Activated CD4-positive, CD25-positive, alpha-beta regulatory T cell treated with anti-CD3 and anti-CD28 coated beads, Interleukin-2, amount 50 U/mL, for 16 hours (primary cell): ENCODE measurements around the gene EVA1C.
"Not testable (repeated sequence)": the region's sequence is repeated elsewhere in the genome, so short reads cannot be mapped to it uniquely, and the experiment has no call there.

Experiments
- DNase-seq: peaks from one replicate; pipeline ENCODE4 v3.0.0-alpha.2; 2020; ENCODE audit warnings: low read depth, low spot score

The EVA1C gene, protein sequence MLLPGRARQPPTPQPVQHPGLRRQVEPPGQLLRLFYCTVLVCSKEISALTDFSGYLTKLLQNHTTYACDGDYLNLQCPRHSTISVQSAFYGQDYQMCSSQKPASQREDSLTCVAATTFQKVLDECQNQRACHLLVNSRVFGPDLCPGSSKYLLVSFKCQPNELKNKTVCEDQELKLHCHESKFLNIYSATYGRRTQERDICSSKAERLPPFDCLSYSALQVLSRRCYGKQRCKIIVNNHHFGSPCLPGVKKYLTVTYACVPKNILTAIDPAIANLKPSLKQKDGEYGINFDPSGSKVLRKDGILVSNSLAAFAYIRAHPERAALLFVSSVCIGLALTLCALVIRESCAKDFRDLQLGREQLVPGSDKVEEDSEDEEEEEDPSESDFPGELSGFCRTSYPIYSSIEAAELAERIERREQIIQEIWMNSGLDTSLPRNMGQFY

DNA sequence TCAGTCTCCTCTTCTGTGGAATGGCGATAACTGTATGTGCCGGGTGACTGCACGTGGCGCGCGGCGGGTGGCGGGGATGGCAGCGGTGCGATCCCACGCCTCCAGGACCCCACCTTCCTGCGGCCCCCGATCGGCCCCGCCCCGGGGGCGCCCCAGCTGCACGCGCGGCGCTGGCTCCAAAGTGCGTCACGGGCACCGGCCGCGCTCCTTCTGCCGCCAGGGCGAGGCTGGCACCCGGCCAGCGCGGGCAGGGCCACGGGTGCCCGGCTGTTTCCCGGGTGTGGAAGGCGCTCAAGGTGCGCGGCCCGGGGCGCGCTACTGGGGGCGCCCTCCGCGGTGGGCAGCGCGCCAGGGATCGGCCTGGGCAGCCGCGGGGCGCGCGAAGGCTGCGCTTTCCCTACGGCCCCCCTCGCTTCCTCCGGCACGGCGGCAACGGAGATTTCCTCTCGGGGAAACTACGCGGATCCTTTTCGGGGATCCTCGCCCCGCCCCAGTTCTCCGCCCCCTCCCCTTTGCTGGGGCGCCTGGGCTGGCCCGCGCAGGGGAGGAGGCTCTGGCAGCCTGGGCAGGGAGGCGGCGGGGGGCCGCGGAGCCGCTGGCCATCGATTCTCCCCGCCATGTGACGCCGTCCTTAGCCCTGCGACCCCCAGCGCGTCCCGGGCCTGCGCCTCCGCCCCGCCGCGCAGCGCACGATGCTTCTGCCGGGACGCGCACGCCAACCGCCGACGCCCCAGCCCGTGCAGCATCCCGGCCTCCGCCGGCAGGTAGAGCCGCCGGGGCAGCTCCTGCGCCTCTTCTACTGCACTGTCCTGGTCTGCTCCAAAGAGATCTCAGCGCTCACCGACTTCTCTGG, at the start of gene EVA1C:
TSS of gene EVA1C (plus strand) at position 545 of the 853 bp plus-strand sequence. CDS start at position 693, 148 bp downstream.
- no peak for DNase-seq

- no peak for DNase-seq
Observed at GRCh38 chr21:32364387-32364786, 48.1 kb upstream of the EVA1C start.

GRCh38 chr21:32364796-32365195, 47.7 kb upstream of the EVA1C start:
- DNase-seq = no peak

- no peak for DNase-seq
Observed at GRCh38 chr21:32366191-32366590, 46.3 kb upstream of the EVA1C start.

GRCh38 chr21:32367158-32367557, 45.3 kb upstream of the EVA1C start:
- no peak for DNase-seq

- no peak for DNase-seq
Observed at GRCh38 chr21:32368386-32368785, 44.1 kb upstream of the EVA1C start.

- not testable (repeated sequence) for DNase-seq
Observed at GRCh38 chr21:32368961-32369360, 43.5 kb upstream of the EVA1C start.

GRCh38 chr21:32370998-32371766, 41.3 kb upstream of the EVA1C start:
- no peak for DNase-seq

DNA sequence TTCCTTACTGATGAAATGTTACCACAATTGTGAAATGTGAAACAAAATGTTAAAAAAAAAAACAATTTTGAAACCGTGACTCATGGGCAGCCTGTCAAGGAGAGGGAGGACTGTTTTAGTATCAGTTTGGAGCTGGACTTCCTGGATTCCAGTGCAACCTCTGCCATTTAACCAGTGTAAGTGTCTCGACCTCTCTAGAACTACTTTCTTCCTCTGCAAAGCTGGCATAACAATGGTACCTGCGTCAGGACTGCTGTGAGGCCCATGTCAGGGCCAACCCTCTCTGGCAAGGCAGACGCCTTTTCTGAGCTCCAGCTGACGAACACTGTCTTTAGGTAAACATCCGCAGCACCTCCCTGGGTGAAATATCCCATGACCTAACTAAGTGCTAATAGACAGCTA, 40.6 kb upstream of the EVA1C start:
- DNase-seq = no peak

DNA sequence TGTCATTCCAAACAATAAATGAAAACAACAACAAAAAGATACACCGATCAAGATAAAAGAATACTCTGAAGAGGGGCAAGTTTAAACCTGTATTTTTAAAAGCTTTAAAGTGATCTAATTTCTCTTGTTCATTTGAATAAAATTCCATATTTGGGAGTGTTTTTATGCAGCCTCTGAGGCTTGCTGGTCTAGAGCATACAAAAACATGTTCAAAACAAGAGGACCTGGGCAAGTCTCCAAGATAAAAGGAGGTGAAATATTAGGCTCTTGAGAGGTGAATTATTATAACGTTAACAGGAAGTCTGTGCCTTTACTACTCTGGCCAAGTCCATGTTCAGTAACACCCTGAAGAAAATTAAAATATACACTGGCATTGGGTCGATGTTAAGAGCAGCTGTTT, 39.8 kb upstream of the EVA1C start:
- no peak for DNase-seq

DNA sequence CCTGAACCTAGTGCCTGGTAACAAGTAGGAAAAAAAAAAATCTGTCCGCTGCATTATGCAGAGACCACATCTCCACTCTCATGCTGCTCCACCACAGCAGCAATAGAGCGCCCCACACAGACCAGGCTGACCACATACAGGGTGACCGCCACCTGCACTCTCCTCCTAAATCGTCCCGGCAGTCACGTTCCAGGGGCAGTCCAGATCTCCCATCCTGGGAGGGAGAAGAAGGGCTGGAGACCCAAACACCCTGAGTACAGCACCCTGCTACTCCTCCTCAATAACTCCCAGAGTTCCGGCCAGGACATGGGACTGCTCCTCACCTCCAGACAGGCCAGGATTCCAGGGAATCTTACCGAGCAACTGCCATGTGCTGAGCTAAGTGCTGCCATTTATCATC, 35.0 kb upstream of the EVA1C start:
- no peak for DNase-seq

- DNase-seq = no peak
Observed at GRCh38 chr21:32377991-32378390, 34.5 kb upstream of the EVA1C start.

DNA sequence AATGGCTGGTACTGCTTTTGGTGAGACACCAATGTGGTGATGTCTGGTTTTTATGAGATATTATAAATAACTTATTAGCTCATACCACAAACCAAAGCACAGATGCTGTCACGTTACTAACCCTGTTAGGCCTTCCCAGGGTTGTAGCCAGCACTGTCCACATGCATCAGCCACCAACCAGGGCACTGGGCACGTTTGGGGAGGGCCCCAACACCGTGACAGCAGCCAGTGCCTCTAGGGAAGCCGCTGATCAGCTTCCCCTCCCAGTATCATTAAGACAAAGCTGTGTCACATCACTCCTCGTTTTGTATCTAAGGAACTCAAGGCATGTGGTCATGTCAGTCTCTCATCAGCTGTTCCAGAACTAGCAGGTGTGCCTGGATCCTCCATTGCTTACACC, 33.5 kb upstream of the EVA1C start:
- DNase-seq = no peak

- DNase-seq = no peak
Observed at GRCh38 chr21:32380940-32381339, 31.6 kb upstream of the EVA1C start.

GRCh38 chr21:32381571-32381970, 30.9 kb upstream of the EVA1C start:
- no peak for DNase-seq

- no peak for DNase-seq
Observed at GRCh38 chr21:32382108-32382644, 30.3 kb upstream of the EVA1C start.

DNA sequence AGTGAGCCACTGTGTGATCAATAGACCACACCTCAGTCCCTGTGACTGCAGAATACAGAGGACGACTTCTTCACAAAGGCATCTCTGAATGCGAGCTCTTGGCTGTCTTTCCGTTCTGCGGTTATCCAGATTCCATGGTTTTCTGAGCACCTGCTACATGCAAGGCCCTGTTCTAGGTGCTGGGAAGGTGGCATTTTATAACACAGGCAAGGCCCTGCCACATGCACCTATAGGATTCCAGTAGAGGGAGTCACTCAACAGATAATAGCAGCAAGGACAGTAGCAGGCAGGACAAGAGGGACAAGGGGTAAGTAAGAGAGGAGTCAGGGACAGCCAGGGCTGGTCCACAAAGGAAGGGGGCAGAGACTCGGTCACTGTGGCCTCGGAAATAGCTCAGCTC, 28.7 kb upstream of the EVA1C start:
- no peak for DNase-seq

DNA sequence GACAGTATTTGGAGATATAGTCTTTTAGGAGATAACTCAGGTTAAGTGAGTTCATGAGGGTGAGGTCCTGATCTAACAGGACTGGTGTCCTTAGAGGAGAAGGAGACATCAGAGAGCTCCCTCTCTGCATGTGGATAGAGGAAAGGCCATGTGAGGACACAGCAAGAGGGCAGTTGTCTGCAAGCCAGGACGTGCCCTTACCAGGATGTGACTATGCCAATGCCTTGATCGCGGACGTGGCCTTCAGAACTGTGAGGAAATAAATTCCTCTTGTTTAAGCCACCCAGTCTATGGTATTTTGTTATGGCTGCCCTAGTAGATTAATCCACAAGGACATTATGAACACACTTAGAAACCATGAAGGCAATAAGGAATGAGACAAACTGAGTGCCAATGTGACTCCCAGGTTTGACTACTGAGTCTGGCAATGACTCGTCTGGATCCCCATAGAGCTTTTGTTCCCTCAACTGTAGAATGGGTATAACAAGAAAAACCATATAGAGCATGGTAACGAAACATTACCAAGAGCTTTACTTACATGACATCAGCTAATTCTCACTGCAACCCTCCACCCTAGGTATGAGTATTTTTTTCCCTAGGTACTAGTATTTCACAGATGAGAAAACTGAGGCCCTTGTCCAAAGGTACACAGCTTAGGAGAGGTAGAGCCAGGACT, 26.2 kb upstream of the EVA1C start:
- no peak for DNase-seq

GRCh38 chr21:32387151-32387550, 25.4 kb upstream of the EVA1C start:
- DNase-seq = no peak

DNA sequence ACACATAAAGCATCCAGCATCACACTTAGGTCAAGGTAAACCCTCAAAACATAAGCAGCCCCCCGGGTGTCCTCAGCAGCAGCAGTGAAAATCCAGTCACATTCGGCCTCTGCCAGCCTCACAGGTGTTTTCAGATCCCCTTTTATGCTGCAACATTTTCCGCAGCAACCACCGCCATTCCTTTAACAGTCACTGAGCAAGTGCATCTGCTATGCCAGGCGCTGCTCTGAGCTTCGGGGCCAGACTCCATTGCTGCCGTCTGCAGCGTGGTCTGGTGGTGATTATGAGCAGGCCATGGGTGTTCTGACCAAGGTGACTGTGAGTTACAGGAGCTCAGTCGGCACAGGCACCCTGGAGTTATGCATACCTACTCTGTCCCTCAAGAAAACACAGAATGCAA, 24.2 kb upstream of the EVA1C start:
- no peak for DNase-seq

DNA sequence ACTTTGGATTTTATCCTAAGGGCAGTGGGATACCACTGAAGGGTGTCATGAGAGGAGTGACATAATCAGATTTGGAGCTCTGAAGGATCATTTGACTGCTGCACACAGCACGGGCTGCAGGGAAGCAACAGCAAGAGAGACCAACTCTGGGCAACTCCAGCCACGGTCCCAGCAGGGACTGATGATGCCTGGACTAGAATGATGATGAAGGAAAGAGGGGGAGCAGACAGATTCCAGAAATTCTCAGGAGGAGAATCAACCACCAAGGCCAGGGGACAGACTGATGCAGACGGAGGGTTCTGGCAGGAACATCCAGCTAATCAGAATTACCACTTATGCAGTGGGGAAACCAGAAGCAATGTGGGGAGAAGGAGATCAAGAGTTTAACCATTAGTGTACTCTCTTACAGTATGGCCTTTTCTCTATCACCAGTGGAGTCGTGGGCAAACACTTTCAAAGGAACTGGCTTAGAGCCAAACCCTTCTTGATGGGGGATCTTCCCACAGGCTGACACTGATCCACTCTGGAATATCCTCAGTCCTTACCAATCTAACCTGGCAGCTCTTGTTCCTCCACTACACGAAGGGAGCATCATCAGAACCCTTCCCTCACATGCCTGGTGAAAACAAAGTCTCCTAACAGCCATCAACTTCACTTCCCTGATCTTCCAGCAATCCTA, 23.0 kb upstream of the EVA1C start:
- DNase-seq = no peak
